ENCODE data around the gene UBE2D2.
"Not testable (repeated sequence)": the region's sequence is repeated elsewhere in the genome, so short reads cannot be mapped to it uniquely, and the experiment has no call there.

DNA sequence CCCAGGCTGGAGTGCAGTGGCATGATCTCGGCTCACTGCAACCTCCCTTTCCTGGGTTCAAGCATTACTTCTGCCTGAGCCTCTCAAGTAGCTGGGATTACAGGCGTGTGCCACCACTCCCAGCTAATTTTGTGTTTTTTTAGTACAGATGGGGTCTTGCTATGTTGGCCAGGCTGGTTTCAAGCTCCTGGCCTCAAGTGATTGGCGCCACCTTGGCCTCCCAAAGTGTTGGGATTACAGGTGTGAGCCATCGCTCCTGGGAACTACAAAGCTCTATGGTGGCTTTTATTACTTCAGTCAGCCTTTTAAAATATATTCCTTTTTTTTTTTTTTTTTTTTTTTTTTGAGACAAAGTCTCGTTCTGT is 37.4 kb downstream of the UBE2D2 start:
- TF ChIP-seq, protein P1, sequence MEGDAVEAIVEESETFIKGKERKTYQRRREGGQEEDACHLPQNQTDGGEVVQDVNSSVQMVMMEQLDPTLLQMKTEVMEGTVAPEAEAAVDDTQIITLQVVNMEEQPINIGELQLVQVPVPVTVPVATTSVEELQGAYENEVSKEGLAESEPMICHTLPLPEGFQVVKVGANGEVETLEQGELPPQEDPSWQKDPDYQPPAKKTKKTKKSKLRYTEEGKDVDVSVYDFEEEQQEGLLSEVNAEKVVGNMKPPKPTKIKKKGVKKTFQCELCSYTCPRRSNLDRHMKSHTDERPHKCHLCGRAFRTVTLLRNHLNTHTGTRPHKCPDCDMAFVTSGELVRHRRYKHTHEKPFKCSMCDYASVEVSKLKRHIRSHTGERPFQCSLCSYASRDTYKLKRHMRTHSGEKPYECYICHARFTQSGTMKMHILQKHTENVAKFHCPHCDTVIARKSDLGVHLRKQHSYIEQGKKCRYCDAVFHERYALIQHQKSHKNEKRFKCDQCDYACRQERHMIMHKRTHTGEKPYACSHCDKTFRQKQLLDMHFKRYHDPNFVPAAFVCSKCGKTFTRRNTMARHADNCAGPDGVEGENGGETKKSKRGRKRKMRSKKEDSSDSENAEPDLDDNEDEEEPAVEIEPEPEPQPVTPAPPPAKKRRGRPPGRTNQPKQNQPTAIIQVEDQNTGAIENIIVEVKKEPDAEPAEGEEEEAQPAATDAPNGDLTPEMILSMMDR (IDR thresholded peaks at IDR 0.05; ENCODE audit: low read depth, low read length): not testable (repeated sequence)
- TF ChIP-seq EZH2phosphoT487 (IDR thresholded peaks at IDR 0.05; ENCODE audit: low read depth): not testable (repeated sequence)

Data from OCI-LY3 (cell line).